Measurements from ENCODE around the gene SEBOX.

GRCh38 chr17:28327031-28327607 is 37.9 kb downstream of the SEBOX start:
- TF ChIP-seq CTCF (IDR thresholded peaks at IDR 0.05; ENCODE audit: insufficient read depth, low read depth, low read length) (no peak), EZH2 (IDR thresholded peaks at IDR 0.05; ENCODE audit: insufficient read depth, low read length) (no peak)

Data from astrocyte (in vitro differentiated cells and primary cell).